SK-N-SH (cell line): ENCODE results near the gene ALS2CL. TPM values are rescaled to one million over a fixed set of nuclear protein-coding genes. Genes with fewer than 3 reads are reported as not detected.

ENCODE experiments used
- CTCF ChIA-PET: fragments of 300-600, 350-600 bp; formaldehyde crosslinking; extraction: SDS; loops from one replicate; lab custom pipeline; 2021; lab: Yijun Ruan, JAX
- POLR2A ChIA-PET: fragments of 350-600 bp; sonication (Branson Sonifier 250); formaldehyde crosslinking; extraction: SDS; loops from one replicate; lab custom pipeline; 2020; ENCODE audit warnings: antibody characterized with exemption, inconsistent platforms; lab: Yijun Ruan, JAX
- DNase-seq: peaks from one replicate; pipeline ENCODE4 v3.0.0; 2012
- H2AFZ ChIP-seq: fragments of 200-600 bp; sonication (generic); 2 replicates; pipeline ENCODE4 v1.8.1; 2016; ENCODE audit warnings: antibody characterized with exemption, mild to moderate bottlenecking, low read depth
- H3F3A ChIP-seq: fragments of 200-600 bp; sonication (generic); replicated peaks from 2 replicates; pipeline ENCODE3; 2016; ENCODE audit warnings: antibody characterized with exemption, mild to moderate bottlenecking; ENCODE audit not compliant: insufficient read depth
- H3K27ac ChIP-seq, 2 experiments: fragments of 200-500 bp in 1 of 2; fragments of 200-600 bp in 1 of 2; sonication (Bioruptor generic) in 1 of 2; sonication (generic), shearing (Covaris generic) in 1 of 2; 2 replicates each; pipeline versions ENCODE4 v1.5.1 to v1.6.1; 2014 to 2016; ENCODE audit warnings: low read depth in 2 of 2, inconsistent platforms in 1 of 2, low read length in 1 of 2, mild to moderate bottlenecking in 1 of 2, mixed read lengths in 1 of 2
- H3K27me3 ChIP-seq: fragments of 200-600 bp; sonication (generic), shearing (Covaris generic); 2 replicates; pipeline ENCODE4 v1.6.1; 2016; ENCODE audit warnings: mixed run types; ENCODE audit not compliant: insufficient read depth
- H3K36me3 ChIP-seq, 2 experiments: fragments of 200-500 bp in 1 of 2; fragments of 200-600 bp in 1 of 2; sonication (Bioruptor generic) in 1 of 2; sonication (generic) in 1 of 2; replicated peaks in 1 of 2; 2 replicates each; pipeline versions ENCODE3 to v1.5.1; 2014 to 2016; ENCODE audit warnings: low read length in 1 of 2, mild to moderate bottlenecking in 1 of 2; ENCODE audit not compliant: insufficient read depth in 2 of 2, control insufficient read depth in 1 of 2
- H3K4me1 ChIP-seq, 2 experiments: fragments of 200-500 bp in 1 of 2; fragments of 200-600 bp in 1 of 2; sonication (Bioruptor generic) in 1 of 2; sonication (generic), shearing (Covaris generic) in 1 of 2; 2 replicates each; pipeline versions ENCODE4 v1.5.1 to v1.6.1; 2014 to 2016; ENCODE audit warnings: low read depth in 1 of 2, low read length in 1 of 2, mixed run types in 1 of 2; ENCODE audit not compliant: insufficient read depth in 2 of 2, control insufficient read depth in 1 of 2
- H3K4me2 ChIP-seq: fragments of 200-600 bp; sonication (generic), shearing (Covaris generic); 2 replicates; pipeline ENCODE4 v1.6.1; 2017; ENCODE audit warnings: mixed run types
- H3K4me3 ChIP-seq, 2 experiments: fragments of 200-500 bp in 1 of 2; fragments of 200-600 bp in 1 of 2; sonication (Bioruptor generic) in 1 of 2; sonication (generic), shearing (Covaris generic) in 1 of 2; 2 replicates each; pipeline versions ENCODE4 v1.5.1 to v1.8.1; 2014 to 2016; ENCODE audit warnings: low read depth in 2 of 2, inconsistent platforms in 1 of 2, low read length in 1 of 2, mild to moderate bottlenecking in 1 of 2, mixed read lengths in 1 of 2, moderate library complexity in 1 of 2
- H3K79me2 ChIP-seq: fragments of 200-600 bp; sonication (generic); 2 replicates; pipeline ENCODE4 v1.8.1; 2017; ENCODE audit warnings: mild to moderate bottlenecking; ENCODE audit not compliant: insufficient read depth
- H3K9ac ChIP-seq: fragments of 200-600 bp; sonication (generic); 2 replicates; pipeline ENCODE4 v1.6.1; 2017; ENCODE audit warnings: mixed run types
- H3K9me2 ChIP-seq: fragments of 200-600 bp; sonication (generic); 2 replicates; pipeline ENCODE4 v1.6.1; 2017; ENCODE audit warnings: mixed run types
- H3K9me3 ChIP-seq: fragments of 200-600 bp; sonication (generic); 2 replicates; pipeline ENCODE4 v1.6.1; 2017; ENCODE audit warnings: mixed run types, mild to moderate bottlenecking, moderate library complexity
- H4K20me1 ChIP-seq: fragments of 200-600 bp; sonication (generic); 2 replicates; pipeline ENCODE4 v1.6.1; 2017; ENCODE audit warnings: mild to moderate bottlenecking, mixed run types; ENCODE audit not compliant: insufficient read depth
- ELF1 ChIP-seq: IDR thresholded peaks from 2 replicates; pipeline ENCODE4 v1.4.0; 2012
- EP300 ChIP-seq, 2 experiments: IDR thresholded peaks; 2 replicates each; pipeline versions ENCODE4 v1.4.0 to v1.6.1; 2012; ENCODE audit warnings: borderline replicate concordance in 1 of 2, low read depth in 1 of 2, low read length in 1 of 2
- FOXM1 ChIP-seq: IDR thresholded peaks from 2 replicates; pipeline ENCODE4 v1.4.0; 2012; ENCODE audit warnings: low read depth, mild to moderate bottlenecking
- MEF2A ChIP-seq: IDR thresholded peaks from 2 replicates; pipeline ENCODE4 v1.4.0; 2012; ENCODE audit warnings: low read depth, borderline replicate concordance
- PBX3 ChIP-seq: IDR thresholded peaks from 2 replicates; pipeline ENCODE4; 2012
- POLR2AphosphoS5 ChIP-seq: IDR thresholded peaks from 2 replicates; pipeline ENCODE4 v1.6.1; 2012; ENCODE audit warnings: low read depth, low read length
- RAD21 ChIP-seq: IDR thresholded peaks from 2 replicates; pipeline ENCODE4 v1.6.1; 2012; ENCODE audit warnings: mild to moderate bottlenecking, low read length
- RFX5 ChIP-seq: IDR thresholded peaks from 2 replicates; pipeline ENCODE4 v1.6.1; 2012; ENCODE audit warnings: mild to moderate bottlenecking, improper control_type of control experiment, low read length
- RXRA ChIP-seq: IDR thresholded peaks from 2 replicates; pipeline ENCODE4 v1.4.0; 2012; ENCODE audit warnings: low read depth, mild to moderate bottlenecking, borderline replicate concordance
- TAF1 ChIP-seq: IDR thresholded peaks from 2 replicates; pipeline ENCODE4 v1.6.1; 2012; ENCODE audit warnings: low read depth, mild to moderate bottlenecking, low read length, moderate library complexity, borderline replicate concordance
- TCF12 ChIP-seq: IDR thresholded peaks from 2 replicates; pipeline ENCODE4 v1.4.0; 2012
- TEAD4 ChIP-seq: IDR thresholded peaks from 2 replicates; pipeline ENCODE4 v1.4.0; 2012; ENCODE audit warnings: mild to moderate bottlenecking, borderline replicate concordance; ENCODE audit not compliant: insufficient read depth
- YY1 ChIP-seq: IDR thresholded peaks from 2 replicates; pipeline ENCODE4 v1.4.0; 2012; ENCODE audit warnings: low read depth, mild to moderate bottlenecking
- ZBTB33 ChIP-seq: IDR thresholded peaks from 2 replicates; pipeline ENCODE4 v1.4.0; 2012; ENCODE audit warnings: low read depth, borderline replicate concordance
- WGBS: methylation state at CpG from one replicate; pipeline ENCODE4 v1.1.6; 2017; ENCODE audit warnings: low lambda C conversion rate; 5-methylcytosine and 5-hydroxymethylcytosine counted together
- polyA plus RNA-seq, 3 experiments: library from polyadenylated mRNA; depleted of rRNA; stranded (reverse); fragments of >200 nt; gene quantifications; 2 replicates each; pipeline ENCODE4 v1.2.3, GENCODE V29; 2012
- TF ChIP-seq, protein P1 (sequence below): fragments of 200-600 bp; sonication (generic); IDR thresholded peaks from 2 replicates; pipeline ENCODE4 v1.6.1; 2017; ENCODE audit warnings: antibody characterized with exemption, mild to moderate bottlenecking, moderate library complexity
- TF ChIP-seq, protein P2 (sequence below): IDR thresholded peaks from 2 replicates; pipeline ENCODE4 v1.4.0; 2012; ENCODE audit warnings: low read depth, borderline replicate concordance
- TF ChIP-seq, protein P3 (sequence below): IDR thresholded peaks from 2 replicates; pipeline ENCODE4 v1.4.0; 2012; ENCODE audit warnings: low read depth

Gene ALS2CL
- polyA plus RNA-seq, 1 of the 3 experiments (the other 2 are of a cell fraction), result 0.18 TPM

DNA sequence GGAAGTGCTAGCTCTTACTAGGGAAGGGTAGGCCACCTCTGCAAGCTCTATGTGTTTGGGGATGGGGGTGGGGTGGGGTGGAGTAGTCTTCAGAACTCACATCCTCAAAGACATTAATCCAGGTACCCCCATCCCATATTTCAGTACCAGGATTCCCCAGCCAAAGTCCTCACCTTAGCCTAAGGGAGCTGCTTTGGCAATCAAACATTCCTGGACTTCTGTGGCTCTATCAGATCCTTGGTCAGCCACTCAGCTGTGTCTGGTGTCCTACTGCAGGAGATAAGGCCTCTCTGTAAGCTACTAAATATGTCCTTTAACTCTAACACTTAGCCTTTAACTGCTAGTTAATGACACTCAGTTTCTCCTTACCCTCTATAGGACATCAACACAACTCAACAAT, 54.3 kb downstream of the ALS2CL start:
- H3K36me3 ChIP-seq, result no peaks in the 10 kb centered on the region
- H3K4me1 ChIP-seq, result no peaks in the 10 kb centered on the region
- H3K9ac ChIP-seq, result no peak overlapping the region
- no peaks in the 10 kb centered on the region for H4K20me1 ChIP-seq
- H3F3A ChIP-seq, result no peaks in the 10 kb centered on the region
- H3K4me2 ChIP-seq, result no peak overlapping the region
- no peaks in the 10 kb centered on the region for H3K9me2 ChIP-seq
- H3K79me2 ChIP-seq, result no peaks in the 10 kb centered on the region
- DNase-seq, result no peak
- H3K27me3 ChIP-seq, result no peaks in the 10 kb centered on the region; the same call in 1 of the 2 replicates
- no peak overlapping the region for H2AFZ ChIP-seq
- H3K9me3 ChIP-seq, result no peaks in the 10 kb centered on the region
- H3K4me3 ChIP-seq, result no peak overlapping the region
- no peak overlapping the region for H3K27ac ChIP-seq
- ChIA-PET CTCF (interaction anchor here (0.9 kb wide), 1 partner anchor 24 kb away, joined by 3 read pairs; no protein-coding TSS in a partner anchor), POLR2A (no interaction called here)
- TF ChIP-seq FOXM1 (no peak), RAD21 (no peak), TCF12 (no peak), ZBTB33 (no peak), RFX5 (no peak), EP300 (IDR thresholded peaks at IDR 0.05; ENCODE audit: borderline replicate concordance in 1 of 2, low read depth in 1 of 2, low read length in 1 of 2) (no peak)

GRCh38 chr3:46634856-46635255, 58.6 kb downstream of the ALS2CL start:
- Histone ChIP-seq H4K20me1 (no peaks in the 10 kb centered on the region), H2AFZ (no peak overlapping the region), H3K9me2 (no peaks in the 10 kb centered on the region), H3K9ac (no peak overlapping the region), H3K27ac (no peak overlapping the region), H3F3A (no peaks in the 10 kb centered on the region), H3K4me2 (no peak overlapping the region), H3K9me3 (no peaks in the 10 kb centered on the region), H3K36me3 (no peaks in the 10 kb centered on the region), H3K27me3 (no peaks in the 10 kb centered on the region), H3K79me2 (no peaks in the 10 kb centered on the region), H3K4me3 (no peak overlapping the region), H3K4me1 (no peaks in the 10 kb centered on the region)
- 64% methylated on average over 3 of the region's 3 CpGs for WGBS
- ChIA-PET CTCF (interaction anchor here (2.4 kb wide), 1 partner anchor 146 kb away, joined by 5 read pairs; no protein-coding TSS in a partner anchor), POLR2A (no interaction called here)
- no peak for DNase-seq
- TF ChIP-seq ELF1 (no peak), MEF2A (no peak), POLR2AphosphoS5 (no peak), RXRA (no peak), PBX3 (no peak), EP300 (IDR thresholded peaks at IDR 0.05; ENCODE audit: borderline replicate concordance in 1 of 2, low read depth in 1 of 2, low read length in 1 of 2) (no peak), TAF1 (no peak), TEAD4 (no peak), YY1 (no peak), RAD21 (no peak)
- TF ChIP-seq, protein P1, sequence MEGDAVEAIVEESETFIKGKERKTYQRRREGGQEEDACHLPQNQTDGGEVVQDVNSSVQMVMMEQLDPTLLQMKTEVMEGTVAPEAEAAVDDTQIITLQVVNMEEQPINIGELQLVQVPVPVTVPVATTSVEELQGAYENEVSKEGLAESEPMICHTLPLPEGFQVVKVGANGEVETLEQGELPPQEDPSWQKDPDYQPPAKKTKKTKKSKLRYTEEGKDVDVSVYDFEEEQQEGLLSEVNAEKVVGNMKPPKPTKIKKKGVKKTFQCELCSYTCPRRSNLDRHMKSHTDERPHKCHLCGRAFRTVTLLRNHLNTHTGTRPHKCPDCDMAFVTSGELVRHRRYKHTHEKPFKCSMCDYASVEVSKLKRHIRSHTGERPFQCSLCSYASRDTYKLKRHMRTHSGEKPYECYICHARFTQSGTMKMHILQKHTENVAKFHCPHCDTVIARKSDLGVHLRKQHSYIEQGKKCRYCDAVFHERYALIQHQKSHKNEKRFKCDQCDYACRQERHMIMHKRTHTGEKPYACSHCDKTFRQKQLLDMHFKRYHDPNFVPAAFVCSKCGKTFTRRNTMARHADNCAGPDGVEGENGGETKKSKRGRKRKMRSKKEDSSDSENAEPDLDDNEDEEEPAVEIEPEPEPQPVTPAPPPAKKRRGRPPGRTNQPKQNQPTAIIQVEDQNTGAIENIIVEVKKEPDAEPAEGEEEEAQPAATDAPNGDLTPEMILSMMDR, result no peak
- TF ChIP-seq, protein P2, sequence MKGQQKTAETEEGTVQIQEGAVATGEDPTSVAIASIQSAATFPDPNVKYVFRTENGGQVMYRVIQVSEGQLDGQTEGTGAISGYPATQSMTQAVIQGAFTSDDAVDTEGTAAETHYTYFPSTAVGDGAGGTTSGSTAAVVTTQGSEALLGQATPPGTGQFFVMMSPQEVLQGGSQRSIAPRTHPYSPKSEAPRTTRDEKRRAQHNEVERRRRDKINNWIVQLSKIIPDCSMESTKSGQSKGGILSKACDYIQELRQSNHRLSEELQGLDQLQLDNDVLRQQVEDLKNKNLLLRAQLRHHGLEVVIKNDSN, result no peak
- TF ChIP-seq, protein P3, sequence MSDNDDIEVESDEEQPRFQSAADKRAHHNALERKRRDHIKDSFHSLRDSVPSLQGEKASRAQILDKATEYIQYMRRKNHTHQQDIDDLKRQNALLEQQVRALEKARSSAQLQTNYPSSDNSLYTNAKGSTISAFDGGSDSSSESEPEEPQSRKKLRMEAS, result no peak
